ENCODE results near the gene NF2. TPM values are rescaled to one million over a fixed set of nuclear protein-coding genes. Genes with fewer than 3 reads are reported as not detected.
A peak's percentile ranks its signal among the peaks of the same experiment; 100 is the strongest.

Gene NF2
- total RNA-seq, 1 experiment from 2014 or later, result 50.9 TPM

GRCh38 chr22:29702000-29702930 lies 98.8 kb downstream of the NF2 start:
- Histone ChIP-seq H3K9me3 (ENCODE audit: control insufficient read depth, low read depth, low read length) (no peaks in the 10 kb centered on the region), H3K4me2 (ENCODE audit: insufficient read depth, insufficient read length, low read length) (no peak overlapping the region), H3K27me3 (ENCODE audit: insufficient read depth, low read length) (no peaks in the 10 kb centered on the region; the same call in 1 of the 2 replicates), H2BK5ac (ENCODE audit: insufficient read length, low read length) (no peak overlapping the region), H3K27ac (ENCODE audit: insufficient read length, low read depth, low read length) (no peak overlapping the region), H2BK15ac (ENCODE audit: low read depth, low read length) (no peak overlapping the region), H2BK120ac (ENCODE audit: low read depth, low read length, poor library complexity, severe bottlenecking) (no peak overlapping the region), H3K14ac (ENCODE audit: insufficient read depth, low read length) (no peak overlapping the region; the same call in 1 of the 2 replicates), H3K79me1 (ENCODE audit: insufficient read depth, low read depth, low read length, poor library complexity, severe bottlenecking) (no peaks in the 10 kb centered on the region), H3K4ac (ENCODE audit: low read depth, low read length) (no peak overlapping the region), H3K56ac (ENCODE audit: insufficient read length, low read depth, low read length) (no peak overlapping the region), H3K18ac (ENCODE audit: insufficient read length, low read depth, low read length) (no peak overlapping the region), H2AK5ac (ENCODE audit: insufficient read length, low read length) (no peak overlapping the region), H4K20me1 (ENCODE audit: control insufficient read depth, insufficient read depth, insufficient read length) (no peaks in the 10 kb centered on the region), H4K5ac (ENCODE audit: insufficient read length, low read depth, low read length) (no peak overlapping the region), H2AFZ (ENCODE audit: low read length) (no peak overlapping the region), H3T11ph (ENCODE audit: low read length) (no peak overlapping the region), H2BK12ac (ENCODE audit: insufficient read length, low read depth, low read length) (no peak overlapping the region), H4K8ac (replicated peaks; ENCODE audit: insufficient read length, low read depth, low read length) (no peak overlapping the region), H4K91ac (ENCODE audit: insufficient read length, low read depth, low read length) (no peak overlapping the region), H3K23me2 (ENCODE audit: insufficient read length, low read depth, low read length, poor library complexity, severe bottlenecking) (peaks cover 9% of the 10 kb centered on the region), H3K23ac (ENCODE audit: insufficient read length, low read depth, low read length) (no peak overlapping the region), H2BK20ac (ENCODE audit: low read depth, low read length, poor library complexity, severe bottlenecking) (no peak overlapping the region), H3K79me2 (ENCODE audit: insufficient read depth, low read length) (no peaks in the 10 kb centered on the region), H3K9ac (ENCODE audit: extremely low read depth, insufficient read length, low read length) (no peak overlapping the region), H3K4me1 (ENCODE audit: insufficient read depth, low read length) (peaks cover 6% of the 10 kb centered on the region; the same call in 1 of the 2 replicates)
- WGBS (ENCODE audit: extremely low coverage, insufficient read length, low lambda C conversion rate), result no CpG with 5 or more reads among the region's 14 CpGs
- H3K9me3 Mint-ChIP-seq, result no peaks in the 10 kb centered on the region
- DNase-seq, result no peak
- H3K27ac Mint-ChIP-seq, result no peak overlapping the region
- no peak for TF ChIP-seq CTCF (conservative IDR thresholded peaks at IDR 0.05)
- peaks cover 0 to under 1% (median 0%) of the 10 kb centered on the region in 3 experiments; a peak in 2 of 7 replicates for H3K36me3 Mint-ChIP-seq (ENCODE audit: insufficient read depth in 1 of 3, low read depth in 3 of 3)
- H3K4me3 Mint-ChIP-seq, result peak overlapping the region in 1 of 2 experiments; percentile 61; a peak in 2 of 5 replicates
- peaks cover 79% of the 10 kb centered on the region for H3K27me3 Mint-ChIP-seq (ENCODE audit: low read depth)
- peaks cover 41 to 62% of the 10 kb centered on the region in 2 experiments for H3K4me1 Mint-ChIP-seq

All from H9 (cell line).